GM12873 (cell line): ENCODE data around the gene CEP164.

Experiments
- CTCF ChIP-seq: IDR thresholded peaks from 2 replicates; pipeline ENCODE4 v1.5.1; 2012; ENCODE audit warnings: low read depth, mild to moderate bottlenecking, moderate library complexity, low read length, control low read depth; ENCODE audit not compliant: insufficient read depth; ENCODE audit errors: missing control alignments

CEP164 gene

GRCh38 chr11:117305145-117305544, 22.5 kb upstream of the CEP164 start:
- no peak for TF ChIP-seq CTCF

GRCh38 chr11:117309310-117309709, 18.3 kb upstream of the CEP164 start:
- no peak for TF ChIP-seq CTCF

GRCh38 chr11:117313091-117313490, 14.6 kb upstream of the CEP164 start:
- TF ChIP-seq CTCF: no peak

- TF ChIP-seq CTCF: no peak
Measured at GRCh38 chr11:117313828-117314768, 13.6 kb upstream of the CEP164 start.

- no peak for TF ChIP-seq CTCF
Measured at GRCh38 chr11:117314840-117315239, 12.8 kb upstream of the CEP164 start.

GRCh38 chr11:117315285-117316196, 12.1 kb upstream of the CEP164 start:
- TF ChIP-seq CTCF: no peak

GRCh38 chr11:117316197-117316961, 11.3 kb upstream of the CEP164 start, which contains the start of gene BACE1:
Gene BACE1 (minus strand): TSS chr11:117316256. CDS start chr11:117315795, 461 bp downstream.
- no peak for TF ChIP-seq CTCF
